ENCODE data around the gene TRABD2A.
A peak's percentile ranks its signal among the peaks of the same experiment; 100 is the strongest.

TRABD2A gene

GRCh38 chr2:84817239-84817655 is 63.6 kb downstream of the TRABD2A start:
- no peak for DNase-seq (ENCODE audit: low read depth)

DNA sequence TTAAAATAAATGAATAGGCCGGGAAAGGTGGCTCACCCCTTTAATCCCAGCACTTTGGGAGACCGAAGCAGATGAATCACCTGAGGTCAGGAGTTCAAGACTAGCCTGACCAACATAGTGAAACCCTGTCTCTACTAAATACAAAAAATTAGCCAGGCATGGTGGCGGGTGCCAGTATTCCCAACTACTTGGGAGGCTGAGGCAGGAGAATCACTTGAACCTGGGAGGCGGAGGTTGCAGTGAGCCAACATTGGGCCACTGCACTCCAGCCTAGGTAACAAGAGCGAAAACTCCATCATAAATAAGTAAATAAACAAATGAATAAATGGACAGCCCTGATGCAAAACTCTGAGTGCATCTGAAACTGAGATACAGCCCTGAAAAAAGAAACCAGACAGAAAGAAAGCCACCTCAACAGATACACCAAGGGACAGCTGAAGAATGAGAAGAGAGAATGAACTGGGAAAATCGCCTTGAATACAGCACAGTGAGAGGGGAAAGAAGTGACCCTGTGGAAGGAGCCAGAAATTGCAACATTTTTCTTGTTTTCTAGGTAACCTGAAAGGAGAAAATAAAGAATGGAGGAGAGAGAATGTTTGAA is 64.4 kb downstream of the TRABD2A start:
- DNase-seq (ENCODE audit: low read depth), result no peak

DNA sequence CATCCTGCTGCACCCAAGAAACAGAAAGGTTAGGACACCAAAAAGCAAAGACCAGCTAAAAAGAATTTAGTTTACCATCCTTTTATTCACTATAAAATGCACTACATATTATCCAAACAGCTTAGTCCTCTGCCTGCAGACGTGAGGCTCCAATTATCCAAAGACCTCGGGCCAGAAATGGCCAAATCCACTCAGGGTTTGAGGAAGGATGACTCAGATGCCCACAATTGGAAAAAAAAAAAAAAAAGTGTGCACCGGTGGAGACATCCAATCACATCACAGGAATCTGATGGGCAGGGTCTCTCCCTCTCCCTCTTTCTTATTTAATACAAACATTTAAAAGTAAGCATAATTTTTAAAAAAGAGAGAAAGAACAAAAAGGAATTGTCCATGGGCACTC is 65.7 kb downstream of the TRABD2A start:
- no peak for DNase-seq (ENCODE audit: low read depth)

DNA sequence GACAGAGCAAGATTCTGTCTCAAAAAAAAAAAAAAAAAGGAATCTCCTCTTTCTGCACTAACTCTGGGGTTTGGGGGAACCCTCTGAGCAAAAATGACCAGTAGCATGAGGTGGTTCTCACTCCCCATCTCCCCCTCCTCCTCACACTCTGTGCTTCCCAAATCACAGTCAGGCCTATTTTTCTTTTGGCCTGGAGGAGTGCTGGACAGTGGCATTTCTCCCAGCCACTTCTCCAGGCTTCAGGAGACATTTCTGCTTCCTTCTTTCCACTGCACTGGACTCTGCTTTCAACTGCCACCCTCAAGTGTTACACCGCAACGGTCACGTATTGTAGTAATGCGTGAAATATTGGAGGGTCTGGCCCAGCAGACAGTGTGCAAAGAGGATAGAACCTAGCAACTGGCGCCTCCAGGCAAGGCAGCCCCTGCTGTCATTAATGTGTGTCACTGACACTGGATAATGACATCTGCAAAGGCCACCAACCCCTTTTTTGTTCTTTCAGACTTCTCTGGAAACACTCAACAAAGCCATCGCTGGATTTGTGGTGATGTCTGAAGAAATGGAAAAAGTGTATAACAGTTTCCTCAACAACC is 68.9 kb downstream of the TRABD2A start:
- DNase-seq (ENCODE audit: low read depth), result no peak

DNA sequence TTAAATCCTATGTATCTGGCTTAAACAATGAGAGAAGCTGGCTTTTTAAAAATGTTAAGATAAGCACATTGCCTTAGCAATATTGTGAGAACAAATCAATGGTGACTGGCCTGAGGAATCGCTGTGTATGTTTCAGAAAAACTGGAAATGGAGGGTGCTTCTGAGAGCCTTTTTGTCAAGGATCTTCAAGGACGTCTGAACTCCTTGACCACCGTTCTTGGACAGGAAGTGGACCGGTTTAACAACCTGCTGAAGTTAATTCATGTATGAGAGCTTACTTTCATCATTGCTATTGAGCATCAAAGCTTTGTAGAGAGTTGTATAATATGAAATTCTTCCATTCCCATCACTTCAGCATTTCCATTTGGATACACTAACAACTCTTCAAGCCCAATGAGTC is 72.6 kb downstream of the TRABD2A start:
- no peak for DNase-seq (ENCODE audit: low read depth)

DNA sequence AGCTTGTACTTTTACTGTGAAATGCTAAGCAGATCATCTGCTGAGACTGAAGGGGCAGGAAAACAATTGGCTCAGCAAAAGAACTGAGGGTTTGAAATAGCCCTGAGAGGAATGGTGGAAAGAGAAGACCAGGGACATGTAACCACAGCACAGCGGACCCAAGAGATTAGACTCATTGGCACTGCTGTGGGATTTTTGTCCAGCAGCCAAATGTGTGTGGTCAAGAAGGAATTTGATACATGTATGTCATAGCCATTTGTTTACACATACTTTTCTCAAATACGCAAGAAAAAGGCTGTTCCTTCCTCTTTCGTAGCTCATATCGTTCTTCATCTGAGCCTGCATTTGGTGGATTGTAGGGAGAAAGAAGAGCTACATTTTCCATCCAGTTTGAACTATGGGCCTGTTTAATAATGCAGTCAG is 73.8 kb downstream of the TRABD2A start:
- no peak for DNase-seq (ENCODE audit: low read depth)

DNA sequence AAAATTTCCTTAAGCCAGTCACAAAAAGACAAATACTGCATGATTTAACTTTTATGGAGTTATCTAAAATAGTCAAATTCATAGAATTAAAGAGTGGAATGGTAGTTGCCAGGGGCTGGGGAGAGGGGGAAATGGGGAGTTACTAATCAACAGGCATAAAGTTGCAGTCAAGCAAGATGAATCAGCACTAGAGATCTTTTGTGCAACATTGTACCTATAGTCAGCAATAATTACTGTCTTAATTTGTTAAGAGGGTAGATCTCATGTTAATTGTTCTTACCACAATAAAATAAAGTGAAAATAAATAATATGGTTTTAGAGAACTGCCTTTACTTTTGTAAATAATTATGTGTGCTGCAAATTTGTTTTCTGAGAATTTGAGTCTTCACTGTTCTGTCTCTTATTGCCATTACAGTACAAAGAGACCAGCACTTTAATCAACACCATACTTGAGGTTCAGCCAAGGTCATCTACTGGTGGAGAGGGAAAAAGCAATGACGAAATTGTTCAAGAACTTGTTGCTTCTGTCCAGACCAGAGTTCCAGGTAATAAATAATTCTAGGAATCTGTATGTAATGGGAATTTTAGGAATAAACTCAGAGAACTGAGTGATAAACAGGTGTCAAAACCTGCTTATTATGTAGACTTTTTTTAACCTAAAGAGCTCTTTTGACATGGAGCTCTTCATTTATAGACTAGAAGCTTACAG is 75.5 kb downstream of the TRABD2A start:
- DNase-seq (ENCODE audit: low read depth), result no peak

- DNase-seq (ENCODE audit: low read depth), result no peak
Observed at GRCh38 chr2:84801811-84802210, 79.1 kb downstream of the TRABD2A start.

DNA sequence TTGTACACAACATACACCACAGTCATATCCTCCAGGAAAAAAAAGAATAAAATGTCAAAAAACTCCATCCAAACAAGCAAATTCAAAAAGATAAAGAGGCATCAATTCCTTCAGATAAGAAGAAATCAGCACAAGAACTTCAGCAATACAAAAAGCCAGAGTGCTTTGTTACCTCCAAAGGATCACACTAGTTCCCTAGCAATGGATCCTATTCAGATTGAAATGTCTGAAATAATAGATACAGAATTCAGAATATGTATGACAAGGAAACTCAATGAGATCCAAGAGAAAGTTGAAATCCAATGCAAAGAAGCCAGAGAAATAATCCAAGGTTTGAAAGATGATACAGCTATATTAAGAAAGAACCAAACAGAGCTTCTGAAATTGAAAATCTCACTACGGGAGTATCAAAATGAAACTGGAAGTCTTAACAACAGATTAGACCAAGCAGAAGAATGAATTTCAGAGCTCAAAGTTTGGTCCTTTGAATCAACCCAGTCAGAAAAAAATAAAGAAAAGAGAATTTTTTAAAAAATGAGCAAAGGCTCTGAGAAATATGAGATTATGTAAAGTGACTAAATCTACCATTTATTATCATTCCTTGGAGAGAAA is 80.6 kb downstream of the TRABD2A start:
- DNase-seq (ENCODE audit: low read depth), result no peak

- no peak for DNase-seq (ENCODE audit: low read depth)
Observed at GRCh38 chr2:84799772-84800171, 81.1 kb downstream of the TRABD2A start.

DNA sequence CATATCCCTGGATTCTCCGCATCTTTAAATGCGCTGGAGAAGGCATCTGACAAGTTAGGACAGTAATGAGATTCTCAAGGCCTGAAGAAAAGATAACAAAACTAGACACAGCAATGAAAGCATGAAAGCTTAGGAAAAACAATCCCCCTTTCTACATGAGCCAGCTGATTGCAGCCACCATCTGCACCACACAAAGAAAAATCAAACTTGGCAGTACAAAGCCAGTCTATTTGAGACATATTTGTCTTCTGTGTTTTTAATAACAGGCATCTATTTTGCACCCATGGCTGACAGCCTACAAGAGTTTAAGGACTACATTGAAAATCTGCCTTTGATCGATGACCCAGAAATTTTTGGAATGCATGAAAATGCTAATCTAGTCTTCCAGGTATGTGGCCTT is 83.6 kb downstream of the TRABD2A start:
- DNase-seq (ENCODE audit: low read depth), result no peak

- no peak for DNase-seq (ENCODE audit: low read depth)
Observed at GRCh38 chr2:84796798-84797197, 84.1 kb downstream of the TRABD2A start.

DNA sequence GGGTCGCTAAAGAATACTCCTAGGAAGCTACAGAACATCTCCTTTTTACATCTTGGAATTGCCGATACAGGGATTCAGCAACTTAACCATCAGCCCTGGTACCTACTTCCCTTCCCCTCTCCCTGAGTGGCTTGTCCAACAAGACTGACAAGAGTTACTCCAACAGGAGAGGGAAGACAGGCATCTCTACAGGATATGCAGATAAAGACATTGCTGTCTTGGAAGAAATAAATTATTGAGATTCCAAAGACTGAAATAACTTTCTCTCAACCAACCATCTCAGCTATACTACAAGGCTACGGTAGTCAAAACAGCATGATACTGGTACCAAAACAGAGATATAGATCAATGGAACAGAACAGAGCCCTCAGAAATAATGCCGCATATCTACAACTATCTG is 87.2 kb downstream of the TRABD2A start:
- no peak for DNase-seq (ENCODE audit: low read depth)

DNA sequence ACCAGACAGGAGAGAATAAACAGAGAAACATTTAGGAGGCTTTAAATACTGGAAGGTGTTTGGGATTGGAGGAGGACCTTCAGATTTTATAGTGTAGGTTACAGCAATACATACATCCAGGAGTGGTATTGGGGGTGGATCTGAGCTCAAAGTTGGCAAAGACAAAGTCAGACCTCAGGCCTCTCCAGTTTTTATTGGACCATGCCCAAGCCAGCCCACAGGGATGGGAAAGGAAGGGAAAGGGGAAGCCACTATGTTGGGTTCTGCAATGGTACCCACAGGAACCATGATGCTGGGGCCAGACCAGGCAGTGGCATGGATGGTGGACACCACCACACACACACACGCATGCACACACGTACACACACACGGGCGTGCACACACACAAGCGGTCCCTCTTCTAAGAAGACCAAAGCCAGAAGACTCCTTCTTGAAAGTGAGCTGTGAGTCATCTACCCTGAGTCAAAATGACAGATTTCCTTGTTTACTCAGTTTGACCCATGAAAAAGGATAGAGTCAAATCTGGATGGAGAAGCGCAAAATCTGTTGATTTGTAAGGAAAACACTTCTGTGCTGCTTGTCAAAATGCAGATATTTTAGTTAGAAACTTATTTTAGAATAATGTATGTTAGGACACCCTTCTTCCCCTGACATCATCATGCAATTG is 87.9 kb downstream of the TRABD2A start:
- DNase-seq (ENCODE audit: low read depth), result no peak

DNA sequence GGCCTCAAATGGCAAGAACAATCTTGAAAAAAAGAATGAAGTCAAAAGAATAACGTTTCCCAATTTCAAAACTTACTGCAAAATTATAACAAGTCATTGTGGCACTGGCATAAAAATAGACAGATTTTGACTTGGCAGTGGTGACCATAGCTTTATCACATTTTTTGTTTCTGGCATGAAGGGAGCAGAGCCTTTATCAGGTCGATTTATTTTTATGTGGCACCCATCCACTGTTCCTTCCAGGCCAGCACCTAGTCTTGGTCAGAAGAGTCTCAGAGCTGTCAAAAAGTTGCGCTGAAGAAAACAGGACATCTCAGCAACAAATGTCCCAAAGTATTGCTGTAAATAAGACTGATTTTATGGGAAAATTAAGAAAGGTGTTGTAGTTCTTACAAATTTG is 92.4 kb downstream of the TRABD2A start:
- DNase-seq (ENCODE audit: low read depth), result no peak

- no peak for DNase-seq (ENCODE audit: low read depth)
Observed at GRCh38 chr2:84788027-84788426, 92.9 kb downstream of the TRABD2A start.

DNA sequence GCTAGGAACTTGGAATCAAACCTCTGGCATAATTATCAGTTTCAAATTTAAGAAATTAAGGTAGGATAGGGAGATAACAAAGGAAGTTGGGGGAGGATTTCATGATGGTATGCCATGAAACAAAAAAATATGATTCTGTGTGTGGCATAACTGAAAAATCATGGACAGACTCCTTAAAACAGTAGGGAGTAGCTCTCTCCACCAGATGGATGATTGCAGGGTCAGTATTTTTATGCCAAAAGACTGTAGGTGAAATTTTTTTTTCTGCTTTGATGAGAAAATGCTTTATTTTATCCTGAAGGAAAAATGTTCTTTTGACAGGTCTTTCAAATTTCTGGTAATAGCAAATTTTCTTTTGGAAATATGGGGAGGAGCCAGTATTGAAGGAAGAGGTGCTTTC is 94.3 kb downstream of the TRABD2A start:
- no peak for DNase-seq (ENCODE audit: low read depth)

DNA sequence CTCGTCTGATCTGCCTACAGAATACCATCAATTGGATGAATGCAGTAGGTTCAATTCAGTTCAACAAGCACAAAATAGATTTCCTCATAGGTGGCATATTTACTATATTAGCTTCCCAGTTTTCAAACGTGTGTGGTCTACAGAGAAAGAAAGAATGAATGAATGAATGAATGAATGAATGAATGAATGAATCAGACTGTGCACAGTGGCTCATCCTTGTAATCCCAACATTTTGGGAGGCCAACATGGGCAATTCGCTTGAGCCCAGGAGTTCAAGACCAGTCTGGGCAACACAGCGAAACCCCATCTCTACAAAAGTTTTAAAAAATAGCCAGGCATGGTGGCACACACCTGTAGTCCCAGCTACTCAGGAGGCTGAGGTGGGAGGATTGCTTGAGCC is 94.9 kb downstream of the TRABD2A start:
- no peak for DNase-seq (ENCODE audit: low read depth)

- no peak for DNase-seq (ENCODE audit: low read depth)
Observed at GRCh38 chr2:84782717-84783442, 98.0 kb downstream of the TRABD2A start.

DNA sequence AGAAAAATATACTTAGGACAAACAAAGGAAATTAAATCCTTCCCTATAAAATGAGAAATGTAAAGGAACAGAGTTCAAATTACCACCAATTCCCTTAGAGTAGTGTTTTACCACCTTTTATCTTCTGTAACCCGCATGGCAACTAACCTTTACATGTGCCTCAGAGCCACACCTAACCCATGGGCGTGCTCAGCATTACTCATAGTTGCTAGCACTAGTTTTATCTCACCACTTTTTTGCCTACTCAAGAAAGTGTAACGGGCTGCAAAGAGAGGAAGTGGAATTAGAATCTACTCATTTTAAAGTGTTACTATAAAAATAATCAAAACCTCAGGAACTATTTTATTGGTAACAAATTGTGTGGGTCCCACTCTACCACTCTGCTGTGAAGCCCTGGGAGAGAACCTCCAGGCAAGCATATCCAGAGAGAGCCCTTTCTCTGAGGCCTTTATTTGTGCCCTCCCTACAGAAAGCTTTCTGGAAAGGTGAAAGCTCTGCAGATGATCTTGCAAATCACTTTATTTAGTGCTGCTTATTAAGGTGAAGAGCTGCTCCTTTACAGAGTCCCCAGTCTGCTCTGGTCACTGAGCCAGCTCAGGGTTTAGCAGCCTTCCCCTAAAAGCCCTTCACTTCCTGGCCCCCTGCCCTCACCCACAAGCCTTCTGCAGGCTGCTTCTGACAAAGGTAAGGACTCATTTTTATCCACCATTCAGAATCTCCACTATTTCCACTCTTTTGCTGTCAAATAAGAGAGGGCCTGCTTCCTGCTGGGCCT is 98.8 kb downstream of the TRABD2A start:
- peak; percentile 35 for DNase-seq (ENCODE audit: low read depth)

DNA sequence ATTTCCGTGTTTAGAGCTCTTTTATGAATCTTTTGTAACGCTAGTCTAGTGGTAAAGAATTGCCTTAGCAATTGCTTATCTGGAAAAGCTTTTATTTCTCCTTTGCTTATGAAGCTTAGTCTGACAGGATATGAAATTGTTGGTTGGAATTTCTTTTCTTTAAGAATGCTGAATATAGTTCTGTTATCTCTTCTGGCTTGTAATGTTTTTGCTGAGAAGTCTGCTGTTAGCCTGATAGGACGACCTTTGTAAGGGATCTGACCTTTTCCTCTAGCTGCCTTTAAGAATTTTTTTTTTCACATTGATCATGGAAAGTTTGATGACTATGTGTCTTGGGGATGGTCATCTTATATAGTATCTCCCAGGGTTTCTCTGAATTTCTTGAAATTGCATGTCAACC is 101.1 kb downstream of the TRABD2A start:
- DNase-seq (ENCODE audit: low read depth), result no peak

Measured in activated T-cell treated with anti-CD3 and anti-CD28 coated beads for 1 hour (primary cell).